ENCODE results near the gene TMOD2. TPM values are rescaled to one million over a fixed set of nuclear protein-coding genes. Genes with fewer than 3 reads are reported as not detected.

Gene TMOD2
- total RNA-seq, 1 experiment from 2014 or later: 3.6 TPM

- H3K27me3 Mint-ChIP-seq (ENCODE audit: low read depth): no peaks in the 10 kb centered on the region
- H3K9me3 Mint-ChIP-seq: peaks cover 7% of the 10 kb centered on the region; the same call in 1 of the 2 replicates
- 0 out of 2 replicates have a peak, but pooled peaks cover 4% of the 10 kb centered on the region for H3K4me1 Mint-ChIP-seq
- H3K4me3 Mint-ChIP-seq: no peak overlapping the region
- DNase-seq (ENCODE audit: low spot score) (no peak), ATAC-seq (no peak)
- CTCF ChIA-PET: interaction anchor here (0.7 to 1.7 kb wide), 3 partner anchors 110 to 224 kb away, joined by 3 to 5 read pairs (median 4); no protein-coding TSS in a partner anchor
- no peaks in the 10 kb centered on the region for H3K36me3 Mint-ChIP-seq
- TF ChIP-seq ZBTB43 (CRISPR knock-in tag; IDR thresholded peaks at IDR 0.05) (no peak), ZNF263 (CRISPR knock-in tag; IDR thresholded peaks at IDR 0.05; ENCODE audit: low read depth) (no peak), ZNF121 (CRISPR knock-in tag; IDR thresholded peaks at IDR 0.05) (no peak), PRDM15 (CRISPR knock-in tag; IDR thresholded peaks at IDR 0.05) (no peak), PREB (CRISPR knock-in tag; IDR thresholded peaks at IDR 0.05; ENCODE audit: borderline replicate concordance) (no peak), ATF1 (CRISPR knock-in tag; IDR thresholded peaks at IDR 0.05) (no peak), RELA (CRISPR knock-in tag; IDR thresholded peaks at IDR 0.05; ENCODE audit: borderline replicate concordance) (no peak), HMGA2 (CRISPR knock-in tag; IDR thresholded peaks at IDR 0.05) (no peak), ERG (CRISPR knock-in tag; IDR thresholded peaks at IDR 0.05) (no peak)
- POLR2A ChIA-PET: no interaction called here
- 0 out of 2 replicates have a peak overlapping the region, but pooled peaks have one; percentile 2 for H3K27ac Mint-ChIP-seq
Observed at GRCh38 chr15:51760805-51761204, 9.4 kb downstream of the TMOD2 start.

GRCh38 chr15:51765751-51766150 is 14.4 kb downstream of the TMOD2 start:
- POLR2A ChIA-PET: no interaction called here
- ATAC-seq (peak; percentile 20; the same call in 1 of the 2 replicates), DNase-seq (ENCODE audit: low spot score) (no peak)
- no peak overlapping the region for H3K27ac Mint-ChIP-seq
- no peaks in the 10 kb centered on the region for H3K9me3 Mint-ChIP-seq
- 0 out of 2 replicates have a peak, but pooled peaks cover 6% of the 10 kb centered on the region for H3K4me1 Mint-ChIP-seq
- no peaks in the 10 kb centered on the region for H3K27me3 Mint-ChIP-seq (ENCODE audit: low read depth)
- H3K4me3 Mint-ChIP-seq: no peak overlapping the region
- CTCF ChIA-PET: interaction anchor here (5.0 kb wide), 1 partner anchor 11 kb away, joined by 48 read pairs; no protein-coding TSS in a partner anchor
- H3K36me3 Mint-ChIP-seq: no peaks in the 10 kb centered on the region
- no peak for TF ChIP-seq ZNF423 (CRISPR knock-in tag; IDR thresholded peaks at IDR 0.05)
- no peak for TF ChIP-seq ATF2 (CRISPR knock-in tag; IDR thresholded peaks at IDR 0.05; ENCODE audit: borderline replicate concordance, low read depth)
- TF ChIP-seq FOXJ3 (CRISPR knock-in tag; IDR thresholded peaks at IDR 0.05; ENCODE audit: borderline replicate concordance): no peak
- TF ChIP-seq TEAD4 (CRISPR knock-in tag; IDR thresholded peaks at IDR 0.05): no peak
- TF ChIP-seq ESRRA (CRISPR knock-in tag; IDR thresholded peaks at IDR 0.05; ENCODE audit: borderline replicate concordance): no peak
- no peak for TF ChIP-seq FOXP4 (CRISPR knock-in tag; IDR thresholded peaks at IDR 0.05)
- TF ChIP-seq ERG (CRISPR knock-in tag; IDR thresholded peaks at IDR 0.05): no peak
- no peak for TF ChIP-seq PRDM15 (CRISPR knock-in tag; IDR thresholded peaks at IDR 0.05)
- no peak for TF ChIP-seq HMGA2 (CRISPR knock-in tag; IDR thresholded peaks at IDR 0.05)
- no peak for TF ChIP-seq CDX4 (CRISPR knock-in tag; IDR thresholded peaks at IDR 0.05; ENCODE audit: borderline replicate concordance)
